ENCODE results near the gene GALP.

GRCh38 chr19:56217039-56217949 lies 41.5 kb downstream of the GALP start:
- TF ChIP-seq, protein P1, sequence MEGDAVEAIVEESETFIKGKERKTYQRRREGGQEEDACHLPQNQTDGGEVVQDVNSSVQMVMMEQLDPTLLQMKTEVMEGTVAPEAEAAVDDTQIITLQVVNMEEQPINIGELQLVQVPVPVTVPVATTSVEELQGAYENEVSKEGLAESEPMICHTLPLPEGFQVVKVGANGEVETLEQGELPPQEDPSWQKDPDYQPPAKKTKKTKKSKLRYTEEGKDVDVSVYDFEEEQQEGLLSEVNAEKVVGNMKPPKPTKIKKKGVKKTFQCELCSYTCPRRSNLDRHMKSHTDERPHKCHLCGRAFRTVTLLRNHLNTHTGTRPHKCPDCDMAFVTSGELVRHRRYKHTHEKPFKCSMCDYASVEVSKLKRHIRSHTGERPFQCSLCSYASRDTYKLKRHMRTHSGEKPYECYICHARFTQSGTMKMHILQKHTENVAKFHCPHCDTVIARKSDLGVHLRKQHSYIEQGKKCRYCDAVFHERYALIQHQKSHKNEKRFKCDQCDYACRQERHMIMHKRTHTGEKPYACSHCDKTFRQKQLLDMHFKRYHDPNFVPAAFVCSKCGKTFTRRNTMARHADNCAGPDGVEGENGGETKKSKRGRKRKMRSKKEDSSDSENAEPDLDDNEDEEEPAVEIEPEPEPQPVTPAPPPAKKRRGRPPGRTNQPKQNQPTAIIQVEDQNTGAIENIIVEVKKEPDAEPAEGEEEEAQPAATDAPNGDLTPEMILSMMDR (IDR thresholded peaks at IDR 0.05): no peak
- TF ChIP-seq EZH2 (IDR thresholded peaks at IDR 0.05; ENCODE audit: borderline replicate concordance, insufficient read depth, low read depth, low read length, poor library complexity, severe bottlenecking): no peak
